CD4-positive, alpha-beta T cell treated with Interleukin-21 for 1 hour (primary cell): ENCODE data around the gene WDR1.

Experiments
- DNase-seq: peaks from one replicate; pipeline ENCODE4 v3.0.0-alpha.2; 2020

WDR1 gene

GRCh38 chr4:10116569-10117358 is at the start of gene WDR1:
Gene WDR1 (minus strand): TSS chr4:10116799. CDS start chr4:10116666, 133 bp downstream.
- DNase-seq = peak; percentile 93

- no peak for DNase-seq
Observed at GRCh38 chr4:10164877-10165283, 48.3 kb upstream of the WDR1 start.

GRCh38 chr4:10163296-10163695 is 46.7 kb upstream of the WDR1 start:
- no peak for DNase-seq

GRCh38 chr4:10162341-10163000 is 45.9 kb upstream of the WDR1 start:
- DNase-seq = no peak

- peak; percentile 53 for DNase-seq
Observed at GRCh38 chr4:10161840-10162239, 45.2 kb upstream of the WDR1 start.

GRCh38 chr4:10161146-10161545 is 44.5 kb upstream of the WDR1 start:
- no peak for DNase-seq

- DNase-seq = peak; percentile 31
Observed at GRCh38 chr4:10160281-10160856, 43.8 kb upstream of the WDR1 start.

- DNase-seq = no peak
Observed at GRCh38 chr4:10159671-10160070, 43.1 kb upstream of the WDR1 start.

GRCh38 chr4:10158333-10158942 is 41.8 kb upstream of the WDR1 start:
- DNase-seq = no peak

GRCh38 chr4:10157478-10158332 is 41.1 kb upstream of the WDR1 start:
- peak; percentile 45 for DNase-seq

GRCh38 chr4:10154241-10154640 is 37.6 kb upstream of the WDR1 start:
- DNase-seq = no peak

- no peak for DNase-seq
Observed at GRCh38 chr4:10153161-10153560, 36.6 kb upstream of the WDR1 start.

- DNase-seq = no peak
Observed at GRCh38 chr4:10151182-10151581, 34.6 kb upstream of the WDR1 start.

GRCh38 chr4:10144966-10145365 is 28.4 kb upstream of the WDR1 start:
- DNase-seq = no peak

GRCh38 chr4:10144479-10144878 is 27.9 kb upstream of the WDR1 start:
- DNase-seq = no peak

GRCh38 chr4:10143171-10143570 is 26.6 kb upstream of the WDR1 start:
- no peak for DNase-seq

- DNase-seq = no peak
Observed at GRCh38 chr4:10140866-10141759, 24.5 kb upstream of the WDR1 start.

- DNase-seq = no peak
Observed at GRCh38 chr4:10139518-10139917, 22.9 kb upstream of the WDR1 start.

GRCh38 chr4:10135260-10135659 is 18.7 kb upstream of the WDR1 start:
- DNase-seq = no peak

GRCh38 chr4:10134141-10134540 is 17.5 kb upstream of the WDR1 start:
- no peak for DNase-seq

GRCh38 chr4:10131202-10131601 is 14.6 kb upstream of the WDR1 start:
- no peak for DNase-seq
